Cardiac fibroblast (primary cell): Measurements from ENCODE around the gene NXPE3.

Experiments
- DNase-seq, 2 donors: peaks; one replicate each; pipeline versions ENCODE4 v3.0.0 to v3.0.0-alpha.2; 2010; ENCODE audit warnings: low read depth in 2 of 2
- H3K4me3 ChIP-seq, 2 donors: replicated peaks in 1 of 2; 1 replicate in 1 of 2; 2 replicates in 1 of 2; pipeline ENCODE4 v1.5.1; 2011; ENCODE audit warnings: low read depth in 2 of 2, low read length in 2 of 2, mild to moderate bottlenecking in 2 of 2, moderate library complexity in 1 of 2
- CTCF ChIP-seq: IDR thresholded peaks from one replicate; pipeline ENCODE4 v1.5.1; 2011; ENCODE audit warnings: low read depth, mild to moderate bottlenecking, low read length, inconsistent platforms

NXPE3 gene

DNA sequence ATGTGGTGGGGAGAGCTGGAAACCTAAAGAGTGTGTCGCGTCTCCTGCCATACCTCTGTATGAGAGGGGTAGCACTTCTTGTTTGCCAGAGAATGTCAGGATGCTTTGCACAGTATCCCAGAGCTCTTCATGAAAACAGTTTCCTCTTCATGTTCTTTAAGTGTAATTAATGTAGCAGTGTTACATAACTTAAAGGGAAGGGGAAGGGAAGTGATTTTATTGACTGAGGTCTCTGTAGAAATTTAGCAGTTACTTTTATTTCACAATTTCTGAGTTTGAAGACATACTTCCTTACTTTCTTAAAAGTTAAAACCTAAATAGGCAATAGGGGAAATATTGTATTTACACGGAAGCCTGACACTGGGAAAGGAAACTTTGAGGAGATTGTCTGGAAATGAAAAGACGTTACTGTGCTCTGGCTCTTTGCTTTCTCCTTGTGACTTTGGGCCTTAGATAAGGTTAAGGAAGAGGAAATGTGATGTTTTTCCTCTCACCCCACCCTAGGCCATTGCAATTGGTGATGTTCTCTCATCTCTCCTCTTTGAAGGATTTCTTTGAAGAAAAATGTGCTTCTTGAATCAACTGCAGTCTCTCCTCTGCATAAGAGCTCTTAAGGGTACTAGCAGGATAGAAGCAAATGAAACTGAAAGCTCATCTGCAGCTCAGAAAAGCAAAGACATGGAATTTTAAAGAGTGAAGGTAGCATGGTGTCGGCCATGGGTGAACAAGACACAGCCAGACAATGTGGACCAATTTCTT lies 6.0 kb downstream of the NXPE3 start:
- H3K4me3 ChIP-seq: no peak overlapping the region
- TF ChIP-seq CTCF: no peak
- DNase-seq: no peak

DNA sequence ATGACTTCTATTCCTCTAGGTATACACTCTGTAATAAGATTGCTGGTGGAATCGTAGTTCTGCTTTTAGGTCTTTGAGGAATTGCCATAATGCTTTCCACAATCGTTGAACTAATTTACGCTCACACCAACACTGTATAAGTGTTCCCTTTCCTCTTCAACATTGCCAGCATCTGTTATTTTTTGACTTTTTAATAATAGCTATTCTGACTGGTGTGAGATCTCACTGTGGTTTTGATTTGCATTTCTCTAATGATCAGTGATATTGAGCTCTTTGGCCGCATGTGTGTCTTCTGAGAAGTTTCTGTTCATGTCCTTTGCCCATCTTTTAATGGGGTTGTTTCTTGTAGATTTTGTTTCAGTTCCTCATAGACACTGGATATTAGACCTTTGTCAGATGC lies 12.8 kb downstream of the NXPE3 start:
- no peak for TF ChIP-seq CTCF
- no peak for DNase-seq

GRCh38 chr3:101796077-101796680 lies 17.2 kb downstream of the NXPE3 start:
- no peak for TF ChIP-seq CTCF
- no peak for DNase-seq
- no peak overlapping the region for H3K4me3 ChIP-seq

More for the DNA sequence above, 12.8 kb downstream of the NXPE3 start:
- no peak overlapping the region for H3K4me3 ChIP-seq

- DNase-seq: no peak
- no peak overlapping the region for H3K4me3 ChIP-seq
- no peak for TF ChIP-seq CTCF
These were observed 22.2 kb downstream of the NXPE3 start for GRCh38 chr3:101801174-101801573.

DNA sequence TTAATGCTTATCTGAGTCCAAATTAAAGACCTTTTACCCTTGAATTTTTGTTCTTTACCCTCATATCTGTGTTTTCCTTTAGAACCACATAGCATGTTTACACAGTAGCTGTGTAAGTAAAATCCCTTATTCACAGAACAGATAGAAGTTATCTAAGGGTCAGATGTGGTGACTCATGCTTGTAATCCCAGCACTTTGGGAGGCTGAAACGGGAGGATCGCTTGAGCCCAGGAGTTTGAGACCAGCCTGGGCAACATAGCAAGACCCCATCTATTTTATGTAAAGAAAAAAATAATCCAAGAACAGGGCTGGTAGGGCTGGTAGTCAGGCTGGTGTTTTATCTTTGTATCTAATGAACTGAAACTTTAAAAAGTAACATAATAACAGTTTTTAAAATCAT lies 23.2 kb downstream of the NXPE3 start:
- no peak overlapping the region for H3K4me3 ChIP-seq
- no peak for TF ChIP-seq CTCF
- DNase-seq: no peak

DNA sequence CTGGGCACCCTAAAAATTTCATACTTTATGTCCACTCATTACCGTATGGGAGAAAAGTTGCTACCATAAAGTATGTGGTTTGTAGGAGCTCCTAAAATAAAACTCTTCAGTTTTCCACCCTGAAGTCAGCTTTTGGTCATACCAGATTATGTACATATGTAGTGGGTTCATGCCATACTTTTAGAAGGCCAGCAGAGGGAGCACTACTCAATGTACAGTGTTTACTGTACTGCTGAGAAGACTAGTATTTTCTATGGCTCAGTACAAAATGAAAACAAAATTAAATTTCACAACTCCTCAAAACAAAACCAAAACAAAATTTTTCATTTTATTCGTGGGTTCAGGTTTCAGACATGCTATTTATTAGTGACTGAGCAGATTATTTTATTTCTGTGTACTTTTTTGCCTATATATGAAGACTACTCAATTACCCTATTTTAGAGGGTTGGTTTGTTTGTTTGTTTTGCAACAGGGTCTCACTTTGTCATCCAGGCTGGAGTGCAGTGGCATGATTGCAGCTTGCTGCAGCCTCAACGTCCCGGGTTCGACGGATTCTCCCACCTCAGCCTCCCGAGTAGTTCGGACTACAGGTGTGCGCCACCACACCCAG lies 24.3 kb downstream of the NXPE3 start:
- DNase-seq: peak; percentile 85 to 87
- peak; percentile 86 for TF ChIP-seq CTCF
- no peak overlapping the region for H3K4me3 ChIP-seq
